ENCODE measurements around the gene FRMPD1.

DNA sequence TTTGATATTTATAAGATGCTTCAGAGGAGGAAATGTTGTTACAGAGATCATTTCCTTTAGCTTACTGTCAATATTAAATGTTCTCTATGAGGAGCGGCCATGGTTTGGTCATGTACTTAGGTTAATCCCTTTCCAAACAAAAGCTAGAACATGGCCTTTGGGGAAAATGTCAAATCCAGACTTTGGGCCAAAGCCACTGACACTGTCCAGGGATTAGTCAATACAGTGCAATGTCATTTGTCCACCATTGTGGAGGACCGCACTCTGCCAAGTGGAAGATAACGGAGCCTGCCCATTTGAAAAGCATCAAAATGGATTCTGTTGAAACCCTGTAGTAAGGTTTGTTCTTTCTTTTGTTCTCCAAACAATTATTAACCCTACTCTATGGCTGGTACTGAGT lies 50.1 kb downstream of the FRMPD1 start:
- TF ChIP-seq, protein P1, sequence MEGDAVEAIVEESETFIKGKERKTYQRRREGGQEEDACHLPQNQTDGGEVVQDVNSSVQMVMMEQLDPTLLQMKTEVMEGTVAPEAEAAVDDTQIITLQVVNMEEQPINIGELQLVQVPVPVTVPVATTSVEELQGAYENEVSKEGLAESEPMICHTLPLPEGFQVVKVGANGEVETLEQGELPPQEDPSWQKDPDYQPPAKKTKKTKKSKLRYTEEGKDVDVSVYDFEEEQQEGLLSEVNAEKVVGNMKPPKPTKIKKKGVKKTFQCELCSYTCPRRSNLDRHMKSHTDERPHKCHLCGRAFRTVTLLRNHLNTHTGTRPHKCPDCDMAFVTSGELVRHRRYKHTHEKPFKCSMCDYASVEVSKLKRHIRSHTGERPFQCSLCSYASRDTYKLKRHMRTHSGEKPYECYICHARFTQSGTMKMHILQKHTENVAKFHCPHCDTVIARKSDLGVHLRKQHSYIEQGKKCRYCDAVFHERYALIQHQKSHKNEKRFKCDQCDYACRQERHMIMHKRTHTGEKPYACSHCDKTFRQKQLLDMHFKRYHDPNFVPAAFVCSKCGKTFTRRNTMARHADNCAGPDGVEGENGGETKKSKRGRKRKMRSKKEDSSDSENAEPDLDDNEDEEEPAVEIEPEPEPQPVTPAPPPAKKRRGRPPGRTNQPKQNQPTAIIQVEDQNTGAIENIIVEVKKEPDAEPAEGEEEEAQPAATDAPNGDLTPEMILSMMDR (conservative IDR thresholded peaks at IDR 0.05; ENCODE audit: low read length) = no peak
- no peak for TF ChIP-seq EZH2phosphoT487 (IDR thresholded peaks at IDR 0.05; ENCODE audit: borderline replicate concordance)
